ENCODE data around the gene ALDH1A2.

Gene ALDH1A2

GRCh38 chr15:57921371-57921770 is 144.1 kb downstream of the ALDH1A2 start:
- Histone ChIP-seq H3K27ac (replicated peaks; ENCODE audit: low read length) (no peak overlapping the region), H3K23ac (ENCODE audit: low read depth, low read length, poor library complexity) (no peak overlapping the region), H3K4me2 (ENCODE audit: insufficient read depth, low read length, poor library complexity, severe bottlenecking) (no peak overlapping the region), H2BK12ac (ENCODE audit: low read length) (no peak overlapping the region), H2BK15ac (ENCODE audit: low read length) (no peak overlapping the region), H3K27me3 (ENCODE audit: control insufficient read depth in 3 of 3, insufficient read depth in 3 of 3, low read depth in 1 of 3, low read length in 3 of 3) (no peaks in the 10 kb centered on the region), H3K79me1 (ENCODE audit: low read depth, low read length) (no peaks in the 10 kb centered on the region), H4K91ac (ENCODE audit: low read depth, low read length, poor library complexity) (no peak overlapping the region), H3K9me3 (replicated peaks in 1 of 2; ENCODE audit: control insufficient read depth in 2 of 2, insufficient read depth in 1 of 2, low read depth in 1 of 2, low read length in 2 of 2) (no peaks in the 10 kb centered on the region), H2BK5ac (ENCODE audit: low read length) (no peak overlapping the region), H2AFZ (ENCODE audit: low read length) (no peak overlapping the region), H3K36me3 (replicated peaks in 1 of 2; ENCODE audit: control insufficient read depth in 2 of 2, insufficient read depth in 2 of 2, low read length in 2 of 2) (no peaks in the 10 kb centered on the region), H3K9ac (ENCODE audit: low read depth, low read length, poor library complexity) (no peak overlapping the region), H3K4me1 (ENCODE audit: control insufficient read depth in 2 of 2, insufficient read depth in 1 of 2, low read depth in 1 of 2, low read length in 2 of 2) (no peaks in the 10 kb centered on the region), H3K14ac (ENCODE audit: low read length) (no peak overlapping the region), H3K4me3 (ENCODE audit: low read length in 2 of 2) (no peak overlapping the region), H3K4ac (ENCODE audit: low read length) (no peak overlapping the region), H4K8ac (ENCODE audit: low read depth, low read length) (no peak overlapping the region), H2AK5ac (ENCODE audit: low read depth, low read length) (no peak overlapping the region), H2BK120ac (ENCODE audit: low read depth, low read length) (no peak overlapping the region), H3K18ac (ENCODE audit: low read length) (no peak overlapping the region)
- no peak for DNase-seq (ENCODE audit: low spot score)
- no CpG with 5 or more reads among the region's 2 CpGs for WGBS, 2 donors (ENCODE audit: extremely low coverage in 2 of 2, insufficient read length in 2 of 2, insufficient replicate concordance in 1 of 2)

GRCh38 chr15:57920911-57921310 is 144.6 kb downstream of the ALDH1A2 start:
- Histone ChIP-seq H3K23ac (ENCODE audit: low read depth, low read length, poor library complexity) (no peak overlapping the region), H2BK15ac (ENCODE audit: low read length) (no peak overlapping the region), H4K8ac (ENCODE audit: low read depth, low read length) (no peak overlapping the region), H3K4me1 (ENCODE audit: control insufficient read depth in 2 of 2, insufficient read depth in 1 of 2, low read depth in 1 of 2, low read length in 2 of 2) (no peaks in the 10 kb centered on the region), H2AFZ (ENCODE audit: low read length) (no peak overlapping the region), H3K27ac (replicated peaks; ENCODE audit: low read length) (no peak overlapping the region), H3K9ac (ENCODE audit: low read depth, low read length, poor library complexity) (no peak overlapping the region), H2BK5ac (ENCODE audit: low read length) (no peak overlapping the region), H2AK5ac (ENCODE audit: low read depth, low read length) (no peak overlapping the region), H3K79me1 (ENCODE audit: low read depth, low read length) (no peaks in the 10 kb centered on the region), H3K9me3 (replicated peaks in 1 of 2; ENCODE audit: control insufficient read depth in 2 of 2, insufficient read depth in 1 of 2, low read depth in 1 of 2, low read length in 2 of 2) (no peaks in the 10 kb centered on the region), H3K27me3 (ENCODE audit: control insufficient read depth in 3 of 3, insufficient read depth in 3 of 3, low read depth in 1 of 3, low read length in 3 of 3) (no peaks in the 10 kb centered on the region), H4K91ac (ENCODE audit: low read depth, low read length, poor library complexity) (no peak overlapping the region), H3K4me3 (ENCODE audit: low read length in 2 of 2) (no peak overlapping the region), H3K4ac (ENCODE audit: low read length) (no peak overlapping the region), H3K36me3 (replicated peaks in 1 of 2; ENCODE audit: control insufficient read depth in 2 of 2, insufficient read depth in 2 of 2, low read length in 2 of 2) (no peaks in the 10 kb centered on the region), H3K14ac (ENCODE audit: low read length) (no peak overlapping the region), H3K4me2 (ENCODE audit: insufficient read depth, low read length, poor library complexity, severe bottlenecking) (no peak overlapping the region), H2BK120ac (ENCODE audit: low read depth, low read length) (no peak overlapping the region), H2BK12ac (ENCODE audit: low read length) (no peak overlapping the region), H3K18ac (ENCODE audit: low read length) (no peak overlapping the region)
- no peak for DNase-seq (ENCODE audit: low spot score)
- no CpG with 5 or more reads among the region's 5 CpGs for WGBS, 2 donors (ENCODE audit: extremely low coverage in 2 of 2, insufficient read length in 2 of 2, insufficient replicate concordance in 1 of 2)

- DNase-seq (ENCODE audit: low spot score), result no peak
- Histone ChIP-seq H3K18ac (ENCODE audit: low read length) (no peak overlapping the region), H3K4me1 (ENCODE audit: control insufficient read depth in 2 of 2, insufficient read depth in 1 of 2, low read depth in 1 of 2, low read length in 2 of 2) (no peaks in the 10 kb centered on the region), H3K27me3 (ENCODE audit: control insufficient read depth in 3 of 3, insufficient read depth in 3 of 3, low read depth in 1 of 3, low read length in 3 of 3) (no peaks in the 10 kb centered on the region), H3K4me2 (ENCODE audit: insufficient read depth, low read length, poor library complexity, severe bottlenecking) (no peak overlapping the region), H4K91ac (ENCODE audit: low read depth, low read length, poor library complexity) (no peak overlapping the region), H2BK15ac (ENCODE audit: low read length) (no peak overlapping the region), H3K23ac (ENCODE audit: low read depth, low read length, poor library complexity) (no peak overlapping the region), H3K9me3 (replicated peaks in 1 of 2; ENCODE audit: control insufficient read depth in 2 of 2, insufficient read depth in 1 of 2, low read depth in 1 of 2, low read length in 2 of 2) (no peaks in the 10 kb centered on the region), H3K36me3 (replicated peaks in 1 of 2; ENCODE audit: control insufficient read depth in 2 of 2, insufficient read depth in 2 of 2, low read length in 2 of 2) (no peaks in the 10 kb centered on the region), H3K4me3 (ENCODE audit: low read length in 2 of 2) (no peak overlapping the region), H4K8ac (ENCODE audit: low read depth, low read length) (no peak overlapping the region), H3K9ac (ENCODE audit: low read depth, low read length, poor library complexity) (no peak overlapping the region), H2AFZ (ENCODE audit: low read length) (no peak overlapping the region), H2AK5ac (ENCODE audit: low read depth, low read length) (no peak overlapping the region), H3K79me1 (ENCODE audit: low read depth, low read length) (no peaks in the 10 kb centered on the region), H3K27ac (replicated peaks; ENCODE audit: low read length) (no peak overlapping the region), H3K4ac (ENCODE audit: low read length) (no peak overlapping the region), H2BK12ac (ENCODE audit: low read length) (no peak overlapping the region), H2BK120ac (ENCODE audit: low read depth, low read length) (no peak overlapping the region), H3K14ac (ENCODE audit: low read length) (no peak overlapping the region), H2BK5ac (ENCODE audit: low read length) (no peak overlapping the region)
- no CpG with 5 or more reads among the region's 2 CpGs for WGBS, 2 donors (ENCODE audit: extremely low coverage in 2 of 2, insufficient read length in 2 of 2, insufficient replicate concordance in 1 of 2)
Observed at GRCh38 chr15:57919754-57920153, 145.8 kb downstream of the ALDH1A2 start.

GRCh38 chr15:57917998-57918397 is 147.5 kb downstream of the ALDH1A2 start:
- no peaks in the 10 kb centered on the region for H3K4me1 ChIP-seq (ENCODE audit: control insufficient read depth in 2 of 2, insufficient read depth in 1 of 2, low read depth in 1 of 2, low read length in 2 of 2)

More at GRCh38 chr15:57917998-57918397, 147.5 kb downstream of the ALDH1A2 start:
- no peak overlapping the region for H2BK12ac ChIP-seq (ENCODE audit: low read length)
- no peak overlapping the region for H4K91ac ChIP-seq (ENCODE audit: low read depth, low read length, poor library complexity)
- no CpG with 5 or more reads among the region's 8 CpGs for WGBS, 2 donors (ENCODE audit: extremely low coverage in 2 of 2, insufficient read length in 2 of 2, insufficient replicate concordance in 1 of 2)
- no peak overlapping the region for H3K9ac ChIP-seq (ENCODE audit: low read depth, low read length, poor library complexity)
- H3K36me3 ChIP-seq (replicated peaks in 1 of 2; ENCODE audit: control insufficient read depth in 2 of 2, insufficient read depth in 2 of 2, low read length in 2 of 2), result no peaks in the 10 kb centered on the region
- H3K18ac ChIP-seq (ENCODE audit: low read length), result no peak overlapping the region
- no peaks in the 10 kb centered on the region for H3K9me3 ChIP-seq (replicated peaks in 1 of 2; ENCODE audit: control insufficient read depth in 2 of 2, insufficient read depth in 1 of 2, low read depth in 1 of 2, low read length in 2 of 2)
- H2BK120ac ChIP-seq (ENCODE audit: low read depth, low read length), result no peak overlapping the region
- H2BK15ac ChIP-seq (ENCODE audit: low read length), result no peak overlapping the region
- no peak overlapping the region for H3K4me3 ChIP-seq (ENCODE audit: low read length in 2 of 2)
- H3K79me1 ChIP-seq (ENCODE audit: low read depth, low read length), result no peaks in the 10 kb centered on the region
- no peak overlapping the region for H2BK5ac ChIP-seq (ENCODE audit: low read length)
- no peak for DNase-seq (ENCODE audit: low spot score)
- no peak overlapping the region for H4K8ac ChIP-seq (ENCODE audit: low read depth, low read length)
- peaks cover 0 to 2% (median 0%) of the 10 kb centered on the region in 3 experiments for H3K27me3 ChIP-seq (ENCODE audit: control insufficient read depth in 3 of 3, insufficient read depth in 3 of 3, low read depth in 1 of 3, low read length in 3 of 3)
- H3K14ac ChIP-seq (ENCODE audit: low read length), result no peak overlapping the region
- H3K4ac ChIP-seq (ENCODE audit: low read length), result no peak overlapping the region
- no peak overlapping the region for H3K27ac ChIP-seq (replicated peaks; ENCODE audit: low read length)
- no peak overlapping the region for H3K4me2 ChIP-seq (ENCODE audit: insufficient read depth, low read length, poor library complexity, severe bottlenecking)
- no peak overlapping the region for H2AFZ ChIP-seq (ENCODE audit: low read length)
- no peak overlapping the region for H3K23ac ChIP-seq (ENCODE audit: low read depth, low read length, poor library complexity)
- H2AK5ac ChIP-seq (ENCODE audit: low read depth, low read length), result no peak overlapping the region

Data from neuronal stem cell (in vitro differentiated cells).